ENCODE results near the gene CRMP1. TPM values are rescaled to one million over a fixed set of nuclear protein-coding genes. Genes with fewer than 3 reads are reported as not detected.
A peak's percentile ranks its signal among the peaks of the same experiment; 100 is the strongest.

The CRMP1 gene
- total and polyA plus RNA-seq, 2 of the 4 experiments (the other 2 are of a cell fraction), result 4.1 to 7.4 TPM

DNA sequence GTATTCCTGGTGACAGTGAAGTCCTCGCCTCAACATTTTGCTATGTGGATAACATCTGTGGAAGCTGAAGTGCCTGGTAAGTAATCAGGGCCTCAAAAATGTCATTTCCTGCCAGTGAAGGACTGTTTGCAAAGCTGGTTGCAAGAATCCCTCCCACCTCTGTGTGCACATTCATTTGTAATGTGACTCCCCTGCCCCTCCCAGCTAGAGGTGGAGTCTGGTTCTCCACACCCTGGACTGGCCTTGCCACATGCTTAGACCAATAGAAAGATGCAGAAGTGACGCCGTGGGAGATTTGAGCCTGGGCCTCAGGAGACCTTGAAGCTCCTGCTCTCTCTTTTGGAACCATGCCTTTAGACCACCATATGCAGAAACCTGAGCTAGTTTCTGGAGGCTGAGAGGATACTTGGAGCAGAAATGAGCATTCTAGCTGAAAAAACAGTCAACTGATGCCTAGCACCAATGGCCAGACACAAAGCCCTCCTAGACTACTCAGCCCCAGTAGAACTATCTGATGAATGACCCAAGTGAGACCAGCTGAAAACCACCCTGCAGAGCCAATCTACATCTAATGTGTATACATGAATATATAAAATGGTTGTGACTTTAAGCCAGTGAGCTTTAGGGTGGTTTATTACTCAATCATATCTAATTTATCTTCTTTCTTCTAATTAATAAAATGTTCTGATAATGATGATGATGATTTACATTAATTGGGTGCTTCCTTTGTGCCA is 47.8 kb upstream of the CRMP1 start:
- Histone ChIP-seq H3K27me3 (ENCODE audit: control insufficient read depth, insufficient read depth, low read length) (peaks cover 5% of the 10 kb centered on the region), H2BK20ac (ENCODE audit: low read depth, low read length) (no peak overlapping the region), H3K4me1 (ENCODE audit: control insufficient read depth, insufficient read depth, low read length) (no peaks in the 10 kb centered on the region), H3K4ac (ENCODE audit: low read depth, low read length) (no peak overlapping the region), H3K23ac (ENCODE audit: low read depth, low read length) (no peak overlapping the region), H3K27ac (ENCODE audit: insufficient read depth, low read length) (no peak overlapping the region), H4K5ac (ENCODE audit: low read depth, low read length) (no peak overlapping the region), H3K9me3 (ENCODE audit: control insufficient read depth, insufficient read depth, low read length) (no peaks in the 10 kb centered on the region), H4K91ac (ENCODE audit: insufficient read depth, low read depth, low read length) (no peak overlapping the region), H2BK120ac (ENCODE audit: low read depth, low read length) (no peak overlapping the region), H2AK5ac (ENCODE audit: low read depth, low read length) (no peak overlapping the region), H4K8ac (ENCODE audit: low read depth in 2 of 2, low read length in 2 of 2) (no peak overlapping the region), H3K36me3 (ENCODE audit: control insufficient read depth, insufficient read depth, low read length) (no peaks in the 10 kb centered on the region), H2BK5ac (ENCODE audit: low read depth, low read length, poor library complexity, severe bottlenecking) (no peak overlapping the region), H3K9ac (ENCODE audit: low read depth, low read length) (no peak overlapping the region), H2AFZ (replicated peaks; ENCODE audit: low read length, poor library complexity) (no peak overlapping the region), H2AK9ac (replicated peaks; ENCODE audit: low read depth, low read length, poor library complexity) (no peak overlapping the region), H3K4me3 (ENCODE audit: insufficient read depth, low read depth, low read length) (no peak overlapping the region), H3K18ac (ENCODE audit: low read depth, low read length) (no peak overlapping the region), H3K14ac (replicated peaks; ENCODE audit: low read depth, low read length) (no peak overlapping the region), H2BK15ac (ENCODE audit: low read depth, low read length) (no peak overlapping the region), H4K20me1 (ENCODE audit: insufficient read depth, low read length) (no peaks in the 10 kb centered on the region), H3K4me2 (ENCODE audit: low read depth, low read length) (no peak overlapping the region), H3K9me1 (ENCODE audit: insufficient read depth, low read length) (no peaks in the 10 kb centered on the region), H3K56ac (ENCODE audit: extremely low read depth, insufficient read depth, low read length) (no peak overlapping the region), H3K79me1 (ENCODE audit: low read depth in 1 of 2, low read length in 2 of 2) (no peaks in the 10 kb centered on the region)
- POLR2A ChIA-PET (ENCODE audit: unreplicated experiment), result no interaction called here
- intact Hi-C loops (cut with micrococcal nuclease) (no loop called here), in situ Hi-C loops (cut with MboI; ENCODE audit: low sequenced_read_pairs) (no loop called here), dilution Hi-C loops (cut with HindIII; ENCODE audit: low sequenced_read_pairs, unreplicated experiment) (no loop called here)
- no peak; the same call in 1 of the 2 replicates for ATAC-seq (ENCODE audit: low read depth)
- DNase-seq, result peak; percentile 10
- WGBS, 2 experiments (ENCODE audit: extremely low coverage in 2 of 2, insufficient read length in 1 of 2), result no CpG with 5 or more reads among the region's 3 CpGs
- BruUV-seq (replicated peaks), result no TSS peak
- TF ChIP-seq RFX5 (IDR thresholded peaks at IDR 0.05; ENCODE audit: low read depth, low read length) (no peak), POLR2A (IDR thresholded peaks at IDR 0.05; ENCODE audit: low read depth, low read length) (no peak), RAD21 (IDR thresholded peaks at IDR 0.05; ENCODE audit: low read length) (no peak), CHD1 (IDR thresholded peaks at IDR 0.05; ENCODE audit: low read depth, low read length) (no peak)
- CTCF ChIA-PET, result no interaction called here
